Measurements from ENCODE around the gene RNF213. TPM values are rescaled to one million over a fixed set of nuclear protein-coding genes. Genes with fewer than 3 reads are reported as not detected.

Gene RNF213
- total and polyA plus RNA-seq, 12 donors = 51.1 to 182 (median 122) TPM

- 26 to 52% (median 29%) methylated on average over 8 to 14 of the region's 14 CpGs for WGBS, 4 donors
- Histone ChIP-seq H3K36me3 (replicated peaks in 1 of 2) (no peaks in the 10 kb centered on the region), H3K4me3 (no peak overlapping the region), H3K4me1 (replicated peaks in 1 of 2) (peaks cover 16 to 30% of the 10 kb centered on the region in 2 donors), H3K27ac (no peak overlapping the region), H3K9me3 (replicated peaks in 1 of 3) (no peaks in the 10 kb centered on the region), H3K27me3 (no peaks in the 10 kb centered on the region)
- DNase-seq = peak in 5 of 7 donors; percentile 51 to 71 (median 68)
- TF ChIP-seq POLR2A (IDR thresholded peaks at IDR 0.05) = no peak
- peak in 1 of 6 experiments; percentile 9 for TF ChIP-seq CTCF (IDR thresholded peaks at IDR 0.05)
- intact Hi-C loops (cut with DNase I) = no loop called here
Observed at GRCh38 chr17:80441133-80441578, 180.5 kb downstream of the RNF213 start.

GRCh38 chr17:80441598-80442322, 181.1 kb downstream of the RNF213 start:
- no peak for TF ChIP-seq CTCF (IDR thresholded peaks at IDR 0.05)
- no peak for TF ChIP-seq POLR2A (IDR thresholded peaks at IDR 0.05)
- DNase-seq = no peak
- Histone ChIP-seq H3K27me3 (no peaks in the 10 kb centered on the region), H3K27ac (no peak overlapping the region), H3K36me3 (replicated peaks in 1 of 2) (no peaks in the 10 kb centered on the region), H3K4me1 (replicated peaks in 1 of 2) (peaks cover 22 to 34% of the 10 kb centered on the region in 2 donors), H3K9me3 (replicated peaks in 1 of 3) (no peaks in the 10 kb centered on the region), H3K4me3 (no peak overlapping the region)
- intact Hi-C loops (cut with DNase I) = no loop called here
- 68 to 77% (median 75%) methylated on average over 13 to 14 of the region's 14 CpGs for WGBS, 4 donors

GRCh38 chr17:80442323-80442659, 181.6 kb downstream of the RNF213 start:
- DNase-seq = no peak
- Histone ChIP-seq H3K9me3 (replicated peaks in 1 of 3) (no peaks in the 10 kb centered on the region), H3K36me3 (replicated peaks in 1 of 2) (no peaks in the 10 kb centered on the region), H3K27me3 (no peaks in the 10 kb centered on the region), H3K4me1 (replicated peaks in 1 of 2) (peaks cover 24 to 37% of the 10 kb centered on the region in 2 donors), H3K4me3 (no peak overlapping the region), H3K27ac (no peak overlapping the region)
- no peak for TF ChIP-seq CTCF (IDR thresholded peaks at IDR 0.05)
- no peak for TF ChIP-seq POLR2A (IDR thresholded peaks at IDR 0.05)
- WGBS, 4 donors = 79 to 92% (median 81%) methylated on average over 7 to 12 of the region's 12 CpGs
- intact Hi-C loops (cut with DNase I) = no loop called here

GRCh38 chr17:80442764-80443163, 182.1 kb downstream of the RNF213 start:
- TF ChIP-seq POLR2A (IDR thresholded peaks at IDR 0.05) (no peak), CTCF (IDR thresholded peaks at IDR 0.05) (no peak)
- Histone ChIP-seq H3K36me3 (replicated peaks in 1 of 2) (no peaks in the 10 kb centered on the region), H3K27me3 (no peaks in the 10 kb centered on the region), H3K4me1 (replicated peaks in 1 of 2) (peaks cover 23 to 33% of the 10 kb centered on the region in 2 donors), H3K27ac (no peak overlapping the region), H3K4me3 (no peak overlapping the region), H3K9me3 (replicated peaks in 1 of 3) (no peaks in the 10 kb centered on the region)
- no peak for DNase-seq
- 70 to 96% (median 89%) methylated on average over 3 to 4 of the region's 4 CpGs for WGBS, 4 donors
- intact Hi-C loops (cut with DNase I) = no loop called here

Data from adrenal gland (tissue), 12 donors.